Mesothelial cell of epicardium (in vitro differentiated cells): ENCODE results near the gene HLA-DPA1. TPM values are rescaled to one million over a fixed set of nuclear protein-coding genes. Genes with fewer than 3 reads are reported as not detected.

Experiments used
- DNase-seq, 2 experiments: peaks; one replicate each; pipeline ENCODE4 v3.0.0; 2021; ENCODE audit warnings: low spot score in 2 of 2; ENCODE audit not compliant: unreplicated experiment in 2 of 2
- H3K27ac Mint-ChIP-seq: 2 replicates; pipeline ENCODE4 v1.8.0; 2021; ENCODE audit warnings: mixed read lengths
- H3K27me3 Mint-ChIP-seq: 2 replicates; pipeline ENCODE4 v1.8.0; 2021; ENCODE audit warnings: low read depth, mixed read lengths
- H3K36me3 Mint-ChIP-seq: 2 replicates; pipeline ENCODE4 v1.8.0; 2021; ENCODE audit warnings: mixed read lengths
- H3K4me1 Mint-ChIP-seq: 2 replicates; pipeline ENCODE4 v1.8.0; 2021; ENCODE audit warnings: mixed read lengths
- H3K4me3 Mint-ChIP-seq: 2 replicates; pipeline ENCODE4 v1.8.0; 2021; ENCODE audit warnings: mild to moderate bottlenecking, moderate library complexity, mixed read lengths
- H3K9me3 Mint-ChIP-seq: 2 replicates; pipeline ENCODE4 v1.8.0; 2021; ENCODE audit warnings: mixed read lengths
- CTCF ChIP-seq: fragments of 200-600 bp; sonication (generic); IDR thresholded peaks from one replicate; pipeline ENCODE4 v1.5.0; 2021; ENCODE audit warnings: antibody characterized with exemption; ENCODE audit not compliant: unreplicated experiment
- total RNA-seq: library from RNA; stranded (reverse); gene quantifications from 3 replicates; pipeline ENCODE4 v1.2.1, GENCODE V29; 2021

HLA-DPA1 gene
- total RNA-seq, 1 donor from 2014 or later: 2.2 TPM

DNA sequence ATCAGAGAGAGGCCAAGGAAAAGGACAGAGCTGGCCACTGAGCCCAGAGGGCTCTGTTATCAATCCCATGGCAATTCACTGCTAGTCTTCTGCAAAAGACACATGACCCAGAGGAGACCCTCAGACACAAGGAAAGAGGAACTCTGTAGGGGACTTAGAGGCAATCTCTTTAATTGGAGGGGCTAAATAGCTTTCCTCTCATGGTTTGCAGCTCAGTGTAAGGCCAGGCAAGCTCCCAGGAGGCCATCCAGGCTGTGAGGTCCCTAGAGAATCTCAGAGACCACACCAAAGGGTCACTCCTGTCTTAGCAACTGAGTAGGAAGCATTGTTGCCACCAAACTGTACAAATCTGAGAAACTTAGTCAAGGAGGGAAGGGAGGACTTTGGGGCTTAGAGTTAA, 54.1 kb downstream of the HLA-DPA1 start:
- DNase-seq: no peak
- H3K4me3 Mint-ChIP-seq: no peak overlapping the region
- H3K27me3 Mint-ChIP-seq: peaks cover 59% of the 10 kb centered on the region
- H3K36me3 Mint-ChIP-seq: no peaks in the 10 kb centered on the region
- H3K9me3 Mint-ChIP-seq: no peaks in the 10 kb centered on the region
- no peaks in the 10 kb centered on the region for H3K4me1 Mint-ChIP-seq
- no peak overlapping the region for H3K27ac Mint-ChIP-seq
- no peak for TF ChIP-seq CTCF

DNA sequence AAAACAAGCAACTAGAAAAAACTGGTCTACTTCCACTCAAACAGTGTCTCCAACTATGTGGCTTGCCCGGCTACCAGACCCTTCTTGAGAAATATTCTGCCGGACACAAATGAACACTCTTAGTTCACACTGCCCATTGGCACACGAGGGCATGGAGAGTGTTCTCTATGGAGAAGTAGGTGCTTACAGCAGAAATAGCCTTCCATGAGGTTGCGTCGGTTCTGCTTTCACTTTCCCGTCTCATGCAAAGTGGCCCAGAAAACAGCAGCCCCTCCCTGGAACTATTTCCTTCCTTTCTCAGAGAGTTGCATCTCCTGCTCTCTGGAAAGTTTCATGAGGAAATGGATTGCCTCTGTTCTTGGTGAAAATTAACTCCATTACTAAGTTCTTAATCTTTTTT, 54.5 kb downstream of the HLA-DPA1 start:
- Mint-ChIP-seq H3K9me3 (no peaks in the 10 kb centered on the region), H3K27me3 (peaks cover 61% of the 10 kb centered on the region), H3K4me3 (no peak overlapping the region), H3K4me1 (no peaks in the 10 kb centered on the region), H3K36me3 (no peaks in the 10 kb centered on the region), H3K27ac (no peak overlapping the region)
- no peak for DNase-seq
- no peak for TF ChIP-seq CTCF

- Mint-ChIP-seq H3K4me1 (no peaks in the 10 kb centered on the region), H3K27ac (no peak overlapping the region), H3K4me3 (no peak overlapping the region), H3K36me3 (no peaks in the 10 kb centered on the region), H3K27me3 (peaks cover 66% of the 10 kb centered on the region), H3K9me3 (no peaks in the 10 kb centered on the region)
- no peak for DNase-seq
- no peak for TF ChIP-seq CTCF
Observed at GRCh38 chr6:33018418-33018817, 55.0 kb downstream of the HLA-DPA1 start.

DNA sequence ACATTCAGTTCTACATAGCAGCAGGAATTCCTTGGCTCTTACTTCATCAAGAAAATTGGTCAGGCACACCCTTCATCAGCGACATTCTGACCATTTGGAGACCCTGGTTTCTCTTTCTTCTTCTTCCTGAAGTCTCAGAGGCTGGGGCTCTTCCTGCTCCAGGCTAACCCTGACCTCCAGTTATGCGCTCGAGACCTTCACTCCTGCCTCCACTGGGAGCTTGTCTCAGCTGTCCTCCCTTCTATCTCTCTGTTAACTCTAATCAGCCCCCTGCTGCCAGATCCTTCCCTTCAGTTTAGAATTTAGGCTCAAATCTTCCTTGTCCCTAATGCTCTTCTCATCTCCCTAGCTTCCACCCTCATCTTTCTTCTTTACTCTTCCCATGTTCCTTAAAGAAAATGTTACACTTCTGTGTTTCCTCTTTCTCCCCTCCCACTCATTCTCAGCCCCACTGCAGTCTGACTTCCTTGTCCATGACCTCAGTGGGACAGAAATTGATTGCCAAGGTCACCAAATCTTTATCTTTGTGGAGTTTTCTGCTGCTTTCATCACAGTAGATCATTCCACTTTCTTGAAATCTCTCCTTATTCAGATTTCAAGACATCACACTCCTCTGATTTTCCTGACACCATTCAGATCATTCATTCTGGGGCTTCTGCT, 55.6 kb downstream of the HLA-DPA1 start:
- H3K4me1 Mint-ChIP-seq: no peaks in the 10 kb centered on the region
- H3K27ac Mint-ChIP-seq: no peak overlapping the region
- no peak overlapping the region for H3K4me3 Mint-ChIP-seq
- no peak for DNase-seq
- TF ChIP-seq CTCF: no peak
- H3K36me3 Mint-ChIP-seq: no peaks in the 10 kb centered on the region
- no peaks in the 10 kb centered on the region for H3K9me3 Mint-ChIP-seq
- H3K27me3 Mint-ChIP-seq: peaks cover 67% of the 10 kb centered on the region

GRCh38 chr6:33017018-33017417, 56.4 kb downstream of the HLA-DPA1 start:
- no peaks in the 10 kb centered on the region for H3K36me3 Mint-ChIP-seq
- TF ChIP-seq CTCF: no peak
- no peak overlapping the region for H3K4me3 Mint-ChIP-seq
- no peaks in the 10 kb centered on the region for H3K9me3 Mint-ChIP-seq
- no peak for DNase-seq
- no peak overlapping the region for H3K27ac Mint-ChIP-seq
- no peaks in the 10 kb centered on the region for H3K4me1 Mint-ChIP-seq
- peaks cover 70% of the 10 kb centered on the region for H3K27me3 Mint-ChIP-seq

DNA sequence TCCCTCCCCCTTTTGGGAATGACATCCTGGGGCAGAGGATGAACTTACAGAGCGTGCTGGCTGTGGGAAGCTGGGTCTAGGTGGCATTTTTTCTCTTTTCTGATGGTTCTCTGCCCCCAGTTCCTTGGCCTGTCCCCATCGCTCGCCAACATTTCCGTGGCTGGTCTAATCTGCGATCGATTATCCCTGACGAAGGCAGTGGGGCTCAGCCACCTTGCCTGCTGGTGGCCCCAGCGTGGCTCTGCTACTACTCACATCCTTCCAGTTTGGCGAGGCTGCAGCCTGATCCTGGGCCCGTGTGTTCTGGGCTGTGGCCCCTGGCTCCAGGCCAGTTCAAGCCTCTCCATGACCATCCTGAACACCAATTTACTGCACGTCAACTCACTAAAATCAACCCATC, 57.7 kb downstream of the HLA-DPA1 start:
- Mint-ChIP-seq H3K4me1 (no peaks in the 10 kb centered on the region), H3K27ac (no peak overlapping the region), H3K36me3 (no peaks in the 10 kb centered on the region), H3K4me3 (no peak overlapping the region), H3K9me3 (no peaks in the 10 kb centered on the region), H3K27me3 (peaks cover 73% of the 10 kb centered on the region)
- DNase-seq: no peak
- no peak for TF ChIP-seq CTCF
